A549 (cell line): ENCODE data around the gene MUC4. TPM values are rescaled to one million over a fixed set of nuclear protein-coding genes. Genes with fewer than 3 reads are reported as not detected.

Experiments
- ATAC-seq, 2 experiments: fragments of 200-7000 bp in 1 of 2; fragments of >200 bp in 1 of 2; cut with Nextera tagmentation in 1 of 2; cut with Tn5 transposase in 1 of 2; 3 replicates each; pipeline versions ENCODE4 v1.8.0 to v1.9.1; 2018 to 2020; ENCODE audit warnings: mild to moderate bottlenecking in 1 of 2, moderate library complexity in 1 of 2
- CTCF ChIA-PET: fragments of 300-600 bp; sonication (Branson Sonifier 250); formaldehyde crosslinking; extraction: SDS; loops from one replicate; lab custom pipeline; 2021; ENCODE audit warnings: antibody characterized with exemption, inconsistent platforms; lab: Yijun Ruan, JAX
- POLR2A ChIA-PET: fragments of 350-600 bp; formaldehyde crosslinking; extraction: SDS; loops from one replicate; lab custom pipeline; 2021; ENCODE audit warnings: antibody characterized with exemption, inconsistent platforms; lab: Yijun Ruan, JAX
- DNase-seq, 2 experiments: peaks; one replicate each; pipeline versions ENCODE4 v3.0.0 to v3.0.0-alpha.2; 2011 to 2016; ENCODE audit warnings: low read depth in 1 of 2, low spot score in 1 of 2
- FAIRE-seq: peaks from 2 replicates; lab custom pipeline; 2011; peaks lifted over from hg19 to GRCh38; lab: Jason Lieb, UNC
- H3K27ac ChIP-seq, 2 experiments: fragments of >200 bp; sonication (Bioruptor Twin); formaldehyde crosslinking; 3 replicates each; pipeline ENCODE4 v1.5.1; 2016 to 2017
- H3K4me1 ChIP-seq: fragments of >200 bp; sonication (Bioruptor Twin); formaldehyde crosslinking; 3 replicates; pipeline ENCODE4 v1.6.1; 2016
- H3K4me2 ChIP-seq: fragments of >200 bp; sonication (Bioruptor Twin); formaldehyde crosslinking; 3 replicates; pipeline ENCODE4 v1.6.1; 2016
- H3K4me3 ChIP-seq: fragments of >200 bp; sonication (Bioruptor Twin); formaldehyde crosslinking; 3 replicates; pipeline ENCODE4 v1.5.1; 2016
- H3K9me3 ChIP-seq: fragments of >200 bp; sonication (Bioruptor Twin); formaldehyde crosslinking; 3 replicates; pipeline ENCODE4 v1.6.1; 2016
- CBX8 ChIP-seq: fragments of 200-600 bp; sonication (generic); IDR thresholded peaks from 2 replicates; pipeline ENCODE4 v1.6.1; 2016
- CHD4 ChIP-seq: fragments of 200-600 bp; sonication (generic); IDR thresholded peaks from 2 replicates; pipeline ENCODE4 v1.6.1; 2016; ENCODE audit warnings: antibody characterized with exemption, mild to moderate bottlenecking, borderline replicate concordance
- EHF ChIP-seq: fragments of 250-450 bp; sonication (Bioruptor Pico); IDR thresholded peaks from 2 replicates; pipeline ENCODE4 v1.5.0; 2020; ENCODE audit warnings: mild to moderate bottlenecking
- EHMT2 ChIP-seq: fragments of 200-600 bp; sonication (generic); IDR thresholded peaks from 2 replicates; pipeline ENCODE4 v1.6.1; 2016; ENCODE audit warnings: antibody characterized with exemption, low read depth, mild to moderate bottlenecking, moderate library complexity
- EP300 ChIP-seq, 2 experiments: fragments of >200 bp; sonication (Bioruptor Twin); formaldehyde crosslinking; IDR thresholded peaks; 2 replicates in 1 of 2; 3 replicates in 1 of 2; pipeline ENCODE4 v1.6.1; 2016 to 2017
- FOSB ChIP-seq: fragments of 250-450 bp; sonication (Bioruptor Pico); IDR thresholded peaks from 2 replicates; pipeline ENCODE4 v1.5.0; 2020; ENCODE audit warnings: mild to moderate bottlenecking, moderate library complexity
- FOSL2 ChIP-seq, 2 experiments: fragments of 450-650 bp in 1 of 2; fragments of >200 bp in 1 of 2; sonication (Bioruptor Twin) in 1 of 2; formaldehyde crosslinking; IDR thresholded peaks; 2 replicates each; pipeline versions ENCODE4 v1.5.0 to v1.6.1; 2016 to 2020; ENCODE audit warnings: mild to moderate bottlenecking in 1 of 2, moderate library complexity in 1 of 2
- FOXS1 ChIP-seq: fragments of 250-450 bp; sonication (Bioruptor Pico); IDR thresholded peaks from 2 replicates; pipeline ENCODE4 v1.5.0; 2020; ENCODE audit warnings: mild to moderate bottlenecking, moderate library complexity
- GATA3 ChIP-seq: IDR thresholded peaks from 2 replicates; pipeline ENCODE4 v1.6.1; 2012; ENCODE audit warnings: borderline replicate concordance
- HOXB13 ChIP-seq: fragments of 250-450 bp; sonication (Bioruptor Pico); IDR thresholded peaks from 2 replicates; pipeline ENCODE4 v1.5.0; 2020; ENCODE audit warnings: low read depth, mild to moderate bottlenecking, moderate library complexity
- KDM5A ChIP-seq: fragments of 200-600 bp; sonication (generic); IDR thresholded peaks from 2 replicates; pipeline ENCODE4 v1.6.1; 2016; ENCODE audit warnings: antibody characterized with exemption, mild to moderate bottlenecking
- MAFK ChIP-seq: fragments of 450-650 bp; IDR thresholded peaks from 2 replicates; pipeline ENCODE4 v1.6.1; 2014; ENCODE audit not compliant: partially characterized antibody
- MAZ ChIP-seq: fragments of 150-350 bp; IDR thresholded peaks from 2 replicates; pipeline ENCODE4 v1.6.1; 2014; ENCODE audit warnings: antibody characterized with exemption, low read depth, low read length, borderline replicate concordance
- PHF8 ChIP-seq: fragments of 200-600 bp; sonication (generic); IDR thresholded peaks from 2 replicates; pipeline ENCODE4 v1.6.1; 2016; ENCODE audit warnings: low read depth, mild to moderate bottlenecking, antibody characterized with exemption, moderate library complexity, borderline replicate concordance
- POLR2AphosphoS2 ChIP-seq: conservative IDR thresholded peaks from 2 replicates; pipeline ENCODE4 v1.6.1; 2012; ENCODE audit warnings: low read length, improper control_type of control experiment, inconsistent platforms
- RAD21 ChIP-seq, 2 experiments: fragments of >200 bp in 1 of 2; sonication (Bioruptor Twin) in 1 of 2; formaldehyde crosslinking in 1 of 2; IDR thresholded peaks in 1 of 2; conservative IDR thresholded peaks in 1 of 2; 2 replicates in 1 of 2; 3 replicates in 1 of 2; pipeline ENCODE4 v1.6.1; 2012 to 2018; ENCODE audit warnings: inconsistent platforms in 1 of 2
- RFX5 ChIP-seq: fragments of 450-650 bp; IDR thresholded peaks from 2 replicates; pipeline ENCODE4 v1.7.1; 2014; ENCODE audit warnings: antibody characterized with exemption, mild to moderate bottlenecking, moderate library complexity
- SREBF2 ChIP-seq: fragments of 450-650 bp; IDR thresholded peaks from 2 replicates; pipeline ENCODE4 v1.6.1; 2014; ENCODE audit warnings: mild to moderate bottlenecking, moderate library complexity
- TP53 ChIP-seq: fragments of 250-450 bp; sonication (Bioruptor Pico); IDR thresholded peaks from 2 replicates; pipeline ENCODE4 v1.5.0; 2021; ENCODE audit warnings: mild to moderate bottlenecking, moderate library complexity
- ZFP36 ChIP-seq: fragments of 450-650 bp; IDR thresholded peaks from 2 replicates; pipeline ENCODE4 v1.6.1; 2014; ENCODE audit warnings: borderline replicate concordance; ENCODE audit not compliant: partially characterized antibody
- WGBS: methylation state at CpG from one replicate; pipeline ENCODE4 v1.1.6; 2017; ENCODE audit errors: missing lambda C conversion rate; 5-methylcytosine and 5-hydroxymethylcytosine counted together
- polyA plus RNA-seq, 4 experiments: library from polyadenylated mRNA; depleted of rRNA in 3 of 4; stranded (reverse); fragments of >200 nt; fragmentation: RNase III in 1 of 4; extraction: RNeasy Plus Mini Kit Qiagen cat#74134 plus additional on column Dnase treatment in 1 of 4; gene quantifications; 2 replicates in 3 of 4; 3 replicates in 1 of 4; pipeline ENCODE4 v1.2.3, GENCODE V29; 2011 to 2017
- TF ChIP-seq, protein P1 (sequence below): IDR thresholded peaks from 2 replicates; pipeline ENCODE4 v1.6.1; 2012

The MUC4 gene
- polyA plus RNA-seq, 2 of the 4 experiments (the other 2 are of a cell fraction): 0.04 TPM; not detected in 1

GRCh38 chr3:195803289-195803908 is 8.3 kb downstream of the MUC4 start:
- FAIRE-seq (no peak), ATAC-seq (no peak), DNase-seq (no peak)
- H3K4me3 ChIP-seq: no peak overlapping the region
- no peak overlapping the region for H3K4me2 ChIP-seq
- no peak overlapping the region for H3K27ac ChIP-seq
- no peaks in the 10 kb centered on the region for H3K4me1 ChIP-seq
- POLR2A ChIA-PET: no interaction called here
- 73% methylated on average over 17 of the region's 20 CpGs for WGBS
- TF ChIP-seq FOXS1 (no peak), GATA3 (no peak), POLR2AphosphoS2 (no peak), EP300 (IDR thresholded peaks at IDR 0.05) (no peak), EHF (CRISPR knock-in tag) (no peak), CHD4 (no peak), MAZ (no peak), MAFK (no peak), PHF8 (no peak), RFX5 (no peak), FOSL2 (IDR thresholded peaks at IDR 0.05) (no peak), FOSL2 (CRISPR knock-in tag; IDR thresholded peaks at IDR 0.05) (no peak), RAD21 (conservative IDR thresholded peaks at IDR 0.05 in 1 of 2, IDR thresholded peaks at IDR 0.05 in 1 of 2) (no peak), ZFP36 (no peak)
- TF ChIP-seq, protein P1, sequence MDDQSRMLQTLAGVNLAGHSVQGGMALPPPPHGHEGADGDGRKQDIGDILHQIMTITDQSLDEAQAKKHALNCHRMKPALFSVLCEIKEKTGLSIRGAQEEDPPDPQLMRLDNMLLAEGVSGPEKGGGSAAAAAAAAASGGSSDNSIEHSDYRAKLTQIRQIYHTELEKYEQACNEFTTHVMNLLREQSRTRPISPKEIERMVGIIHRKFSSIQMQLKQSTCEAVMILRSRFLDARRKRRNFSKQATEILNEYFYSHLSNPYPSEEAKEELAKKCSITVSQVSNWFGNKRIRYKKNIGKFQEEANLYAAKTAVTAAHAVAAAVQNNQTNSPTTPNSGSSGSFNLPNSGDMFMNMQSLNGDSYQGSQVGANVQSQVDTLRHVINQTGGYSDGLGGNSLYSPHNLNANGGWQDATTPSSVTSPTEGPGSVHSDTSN: no peak
- CTCF ChIA-PET: no interaction called here
- H3K9me3 ChIP-seq: no peaks in the 10 kb centered on the region

GRCh38 chr3:195802795-195803194 is 8.9 kb downstream of the MUC4 start:
- Histone ChIP-seq H3K4me1 (no peaks in the 10 kb centered on the region), H3K27ac (no peak overlapping the region), H3K4me3 (no peak overlapping the region), H3K4me2 (no peak overlapping the region), H3K9me3 (no peaks in the 10 kb centered on the region)
- 57% methylated on average over 9 of the region's 9 CpGs for WGBS
- no peak for TF ChIP-seq HOXB13
- no peak for TF ChIP-seq TP53 (CRISPR knock-in tag)
- TF ChIP-seq SREBF2: no peak
- POLR2A ChIA-PET: no interaction called here
- CTCF ChIA-PET: interaction anchor here (1.1 kb wide), 1 partner anchor 47 kb away, joined by 3 read pairs; no protein-coding TSS in a partner anchor
- no peak for ATAC-seq
- DNase-seq: no peak
- no peak for FAIRE-seq

DNA sequence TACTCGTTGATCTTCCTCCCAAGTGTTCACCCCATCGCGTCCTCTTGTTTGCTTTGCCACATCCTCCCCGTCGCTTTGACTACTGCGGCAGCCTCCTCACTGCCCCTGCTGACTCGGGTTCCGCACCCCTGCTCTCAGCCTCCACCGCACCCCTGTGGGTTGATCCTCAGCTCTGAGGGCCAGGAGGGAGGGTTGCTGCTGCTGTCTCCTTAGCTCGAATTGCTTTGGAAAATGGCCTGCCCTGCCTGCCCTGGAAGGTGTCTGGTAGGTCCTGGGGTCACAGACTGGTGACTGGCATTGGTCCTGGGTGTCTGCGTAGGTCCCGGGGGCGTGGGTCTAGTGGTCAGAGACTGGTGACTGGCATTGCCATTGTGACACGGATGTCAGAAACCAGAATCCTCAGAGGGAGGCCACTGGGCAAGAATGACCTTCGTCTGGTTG is 9.4 kb downstream of the MUC4 start:
- no peak for TF ChIP-seq FOXS1
- TF ChIP-seq CBX8: no peak
- no peak for TF ChIP-seq KDM5A
- TF ChIP-seq EHMT2: no peak
- TF ChIP-seq FOSB: no peak
- CTCF ChIA-PET: interaction anchor here (1.1 kb wide), 1 partner anchor 46 kb away, joined by 3 read pairs; no protein-coding TSS in a partner anchor

More for the DNA sequence above, 9.4 kb downstream of the MUC4 start:
- Histone ChIP-seq H3K4me2 (no peak overlapping the region), H3K4me3 (no peak overlapping the region), H3K27ac (no peak overlapping the region), H3K9me3 (no peaks in the 10 kb centered on the region), H3K4me1 (no peaks in the 10 kb centered on the region)
- WGBS: 66% methylated on average over 14 of the region's 15 CpGs
- no peak for DNase-seq
- FAIRE-seq: no peak
- no peak for ATAC-seq
- POLR2A ChIA-PET: no interaction called here
